ENCODE data around the gene CADPS2. TPM values are rescaled to one million over a fixed set of nuclear protein-coding genes. Genes with fewer than 3 reads are reported as not detected.

Gene CADPS2
- total and polyA plus RNA-seq, 2 donors (not counting 1 experiment from before 2014, with no cell fraction given) = not detected

GRCh38 chr7:122352454-122352853 lies 533.8 kb downstream of the CADPS2 start:
- DNase-seq = no peak
- H3K4me1 ChIP-seq (ENCODE audit: control insufficient read depth in 2 of 2, insufficient read depth in 2 of 2, low read length in 2 of 2) = no peaks in the 10 kb centered on the region
- H3K9me3 Mint-ChIP-seq (ENCODE audit: insufficient read depth) = no peaks in the 10 kb centered on the region
- H4K20me1 ChIP-seq (ENCODE audit: control insufficient read depth, insufficient read depth, low read length, poor library complexity, severe bottlenecking) = no peaks in the 10 kb centered on the region
- ChIA-PET POLR2A (no interaction called here), CTCF (no interaction called here)
- peaks cover 2% of the 10 kb centered on the region for H3K27me3 Mint-ChIP-seq
- no peak overlapping the region for H3K4me3 Mint-ChIP-seq
- H3K4me3 ChIP-seq (ENCODE audit: control extremely low read depth in 1 of 5, extremely low read depth in 1 of 5, insufficient read depth in 1 of 5, low read depth in 2 of 5, low read length in 4 of 5) = no peak overlapping the region
- ATAC-seq (ENCODE audit: low read depth) = no peak
- H2AFZ ChIP-seq (ENCODE audit: insufficient read depth, low read depth, low read length, poor library complexity, severe bottlenecking) = no peak overlapping the region
- TF ChIP-seq EZH2 (IDR thresholded peaks at IDR 0.05; ENCODE audit: borderline replicate concordance, insufficient read depth, low read depth, low read length, poor library complexity, severe bottlenecking) = no peak
- no peak overlapping the region for H3K9ac ChIP-seq (ENCODE audit: low read length)
- intact Hi-C loops (cut with micrococcal nuclease) = no loop called here
- H3K27me3 ChIP-seq (replicated peaks in 1 of 4; ENCODE audit: control extremely low read depth in 1 of 4, control insufficient read depth in 3 of 4, insufficient read depth in 4 of 4, low read length in 3 of 4) = no peaks in the 10 kb centered on the region
- no peaks in the 10 kb centered on the region for H3K9me3 ChIP-seq (ENCODE audit: control extremely low read depth in 1 of 3, control insufficient read depth in 2 of 3, insufficient read depth in 1 of 3, low read length in 2 of 3)
- H3K79me2 ChIP-seq (ENCODE audit: control insufficient read depth, insufficient read depth, low read length) = no peaks in the 10 kb centered on the region
- H3K4me1 Mint-ChIP-seq = no peaks in the 10 kb centered on the region
- H3K36me3 ChIP-seq (replicated peaks in 1 of 2; ENCODE audit: control extremely low read depth in 1 of 2, control insufficient read depth in 1 of 2, extremely low read depth in 1 of 2, insufficient read depth in 2 of 2, low read length in 1 of 2) = no peaks in the 10 kb centered on the region
- no peak overlapping the region for H3K4me2 ChIP-seq (replicated peaks; ENCODE audit: low read depth, low read length, poor library complexity, severe bottlenecking)
- 60% methylated on average over 1 of the region's 3 CpGs for WGBS (ENCODE audit: insufficient coverage)
- no peak overlapping the region for H3K27ac Mint-ChIP-seq
- H3K27ac ChIP-seq (ENCODE audit: low read length in 2 of 2) = no peak overlapping the region

- Histone ChIP-seq H3K4me3 (ENCODE audit: control extremely low read depth in 1 of 5, extremely low read depth in 1 of 5, insufficient read depth in 1 of 5, low read depth in 2 of 5, low read length in 4 of 5) (no peak overlapping the region), H4K20me1 (ENCODE audit: control insufficient read depth, insufficient read depth, low read length, poor library complexity, severe bottlenecking) (no peaks in the 10 kb centered on the region), H3K4me2 (replicated peaks; ENCODE audit: low read depth, low read length, poor library complexity, severe bottlenecking) (no peak overlapping the region), H3K9me3 (ENCODE audit: control extremely low read depth in 1 of 3, control insufficient read depth in 2 of 3, insufficient read depth in 1 of 3, low read length in 2 of 3) (no peaks in the 10 kb centered on the region), H3K9ac (ENCODE audit: low read length) (no peak overlapping the region), H3K4me1 (ENCODE audit: control insufficient read depth in 2 of 2, insufficient read depth in 2 of 2, low read length in 2 of 2) (no peaks in the 10 kb centered on the region), H3K36me3 (replicated peaks in 1 of 2; ENCODE audit: control extremely low read depth in 1 of 2, control insufficient read depth in 1 of 2, extremely low read depth in 1 of 2, insufficient read depth in 2 of 2, low read length in 1 of 2) (no peaks in the 10 kb centered on the region), H3K79me2 (ENCODE audit: control insufficient read depth, insufficient read depth, low read length) (no peaks in the 10 kb centered on the region), H3K27me3 (replicated peaks in 1 of 4; ENCODE audit: control extremely low read depth in 1 of 4, control insufficient read depth in 3 of 4, insufficient read depth in 4 of 4, low read length in 3 of 4) (no peaks in the 10 kb centered on the region), H3K27ac (ENCODE audit: low read length in 2 of 2) (no peak overlapping the region), H2AFZ (ENCODE audit: insufficient read depth, low read depth, low read length, poor library complexity, severe bottlenecking) (no peak overlapping the region)
- ATAC-seq (ENCODE audit: low read depth) (no peak), DNase-seq (no peak)
- no peaks in the 10 kb centered on the region for H3K9me3 Mint-ChIP-seq (ENCODE audit: insufficient read depth)
- WGBS (ENCODE audit: insufficient coverage) = 100% methylated on average over 1 of the region's 3 CpGs
- TF ChIP-seq EZH2 (IDR thresholded peaks at IDR 0.05; ENCODE audit: borderline replicate concordance, insufficient read depth, low read depth, low read length, poor library complexity, severe bottlenecking) (no peak), CTCF (IDR thresholded peaks at IDR 0.05) (no peak)
- intact Hi-C loops (cut with micrococcal nuclease) = no loop called here
- H3K4me3 Mint-ChIP-seq = no peak overlapping the region
- no peak overlapping the region for H3K27ac Mint-ChIP-seq
- H3K4me1 Mint-ChIP-seq = no peaks in the 10 kb centered on the region
- ChIA-PET CTCF (no interaction called here), POLR2A (no interaction called here)
- peaks cover 2% of the 10 kb centered on the region for H3K27me3 Mint-ChIP-seq
Observed at GRCh38 chr7:122350701-122351100, 535.6 kb downstream of the CADPS2 start.
